ENCODE data around the gene CSMD2.

Gene CSMD2

DNA sequence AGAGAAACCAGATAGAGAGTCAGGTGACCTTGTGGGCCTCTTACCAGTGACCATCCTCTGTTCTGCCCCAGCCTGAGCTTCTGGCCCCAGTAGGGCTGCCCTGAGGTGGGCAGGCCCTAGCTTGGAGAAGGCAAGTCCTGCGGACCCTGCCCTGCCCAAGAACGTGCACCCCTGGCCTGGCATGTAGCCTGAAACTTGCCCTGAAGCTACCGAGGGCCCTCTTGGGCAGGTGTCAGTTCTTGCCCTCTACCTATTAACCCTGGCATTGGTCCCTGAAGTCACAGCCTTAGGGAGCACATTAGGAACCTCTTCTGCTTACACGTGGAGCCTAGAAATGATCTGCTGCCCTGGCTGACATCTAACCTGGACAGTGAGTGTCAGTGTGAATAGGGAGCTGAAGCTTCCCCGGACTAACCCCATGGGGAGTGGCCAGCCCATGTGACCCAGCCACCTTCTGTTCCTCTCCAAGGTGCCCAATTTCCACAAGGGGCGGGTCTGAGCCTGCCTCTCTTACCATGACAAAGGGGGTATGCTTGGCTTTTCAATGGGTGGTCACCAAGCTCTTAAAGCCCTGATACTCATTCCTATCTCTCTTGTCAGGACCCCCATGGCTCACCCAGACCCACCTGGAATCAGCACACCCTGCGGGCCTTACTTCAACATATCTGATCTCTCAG, 529.6 kb downstream of the CSMD2 start:
- no peak for DNase-seq (ENCODE audit: low read depth)

DNA sequence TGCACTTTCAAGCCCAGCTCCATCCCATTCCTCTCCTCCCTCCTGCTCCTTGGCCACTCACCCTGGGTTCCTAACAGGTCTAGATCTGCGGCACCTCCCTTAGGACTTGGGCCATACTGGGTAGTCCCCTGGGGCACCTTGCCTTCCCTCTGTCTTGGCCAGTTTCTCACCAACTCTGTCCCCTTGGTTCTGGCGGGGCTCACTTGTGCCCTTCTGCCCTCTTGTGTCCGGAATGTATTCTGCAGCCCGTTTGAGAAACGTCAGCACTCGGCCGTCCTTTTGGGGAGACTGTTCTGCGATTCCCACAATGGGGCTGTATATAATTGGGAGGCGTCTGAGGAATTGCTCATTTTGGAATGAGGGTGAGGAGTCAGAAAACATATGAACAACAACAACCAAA, 530.2 kb downstream of the CSMD2 start:
- DNase-seq (ENCODE audit: low read depth), result no peak

DNA sequence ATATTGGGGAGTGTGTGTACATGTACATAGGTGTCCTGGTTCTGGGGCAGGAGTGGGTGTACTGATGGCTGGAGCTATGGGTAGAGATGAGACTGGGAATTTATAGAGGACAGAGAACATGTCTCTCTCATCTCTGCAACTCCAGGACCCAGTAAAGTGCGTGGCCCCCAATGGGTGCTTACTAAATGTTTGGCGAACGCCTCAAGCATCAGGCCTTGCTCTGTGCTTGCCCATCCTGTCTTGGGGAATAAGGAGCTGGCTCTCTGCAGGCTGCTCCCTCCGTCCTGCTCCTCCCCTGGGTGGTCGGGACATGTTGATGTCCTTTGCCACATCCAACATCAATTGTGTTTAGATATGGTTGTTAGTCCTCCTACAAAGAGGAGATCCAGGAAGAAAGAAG, 530.9 kb downstream of the CSMD2 start:
- no peak for DNase-seq (ENCODE audit: low read depth)

DNA sequence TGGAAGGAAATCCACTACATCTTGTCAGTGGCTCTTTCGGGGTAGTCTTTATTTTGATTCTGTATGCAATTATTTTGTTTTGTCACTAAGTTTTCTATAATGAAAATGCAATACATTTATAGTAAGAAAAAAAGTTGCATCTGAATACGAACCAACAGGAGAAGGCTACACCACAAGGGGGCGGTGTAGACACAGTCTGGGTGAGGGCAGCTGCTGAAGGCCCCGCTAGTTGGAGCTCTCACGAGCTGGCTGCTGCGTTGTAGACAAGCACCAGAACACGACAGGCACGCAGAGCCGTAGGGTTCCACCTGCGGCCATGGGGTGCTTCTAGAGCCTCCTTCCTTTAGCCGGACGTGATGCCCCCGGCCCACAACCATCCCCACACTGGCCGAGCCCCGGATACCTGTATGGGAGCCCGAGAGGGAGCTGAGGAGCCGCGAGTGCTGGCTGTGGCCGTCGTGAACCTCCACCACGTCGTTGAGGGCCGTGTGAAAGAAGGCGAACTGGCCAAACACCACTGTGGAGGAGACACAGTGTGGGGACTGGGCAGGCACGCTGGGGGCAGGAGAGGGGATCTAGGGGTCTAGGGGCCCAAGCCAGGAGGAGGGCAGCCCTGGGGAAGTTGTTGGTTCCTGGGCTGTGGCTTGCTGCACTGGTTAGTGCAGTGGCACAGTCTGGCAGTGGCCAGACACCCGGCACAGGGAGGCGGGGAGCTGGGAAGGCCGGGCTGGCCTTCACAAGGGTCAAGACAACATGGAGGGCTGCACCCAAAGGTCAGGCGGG, 531.8 kb downstream of the CSMD2 start:
- DNase-seq (ENCODE audit: low read depth), result peak; percentile 68

DNA sequence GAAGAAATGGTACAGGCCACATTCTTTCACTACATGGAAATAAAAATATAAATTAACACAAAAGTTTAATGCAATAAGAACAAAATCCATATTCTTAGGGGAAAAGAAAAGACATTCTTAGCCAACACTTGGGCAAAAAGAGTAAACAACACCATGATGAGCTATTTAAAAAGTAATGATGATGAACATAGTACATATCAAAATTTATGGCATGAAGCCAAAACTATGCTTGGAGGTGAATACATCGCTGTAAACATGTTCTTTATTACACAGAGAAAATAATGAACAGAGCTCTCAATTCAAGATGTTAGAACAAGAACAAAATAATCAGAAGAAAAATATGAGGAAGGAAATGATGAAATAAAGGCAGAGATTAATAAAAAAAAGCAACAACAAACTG, 534.3 kb downstream of the CSMD2 start:
- no peak for DNase-seq (ENCODE audit: low read depth)

DNA sequence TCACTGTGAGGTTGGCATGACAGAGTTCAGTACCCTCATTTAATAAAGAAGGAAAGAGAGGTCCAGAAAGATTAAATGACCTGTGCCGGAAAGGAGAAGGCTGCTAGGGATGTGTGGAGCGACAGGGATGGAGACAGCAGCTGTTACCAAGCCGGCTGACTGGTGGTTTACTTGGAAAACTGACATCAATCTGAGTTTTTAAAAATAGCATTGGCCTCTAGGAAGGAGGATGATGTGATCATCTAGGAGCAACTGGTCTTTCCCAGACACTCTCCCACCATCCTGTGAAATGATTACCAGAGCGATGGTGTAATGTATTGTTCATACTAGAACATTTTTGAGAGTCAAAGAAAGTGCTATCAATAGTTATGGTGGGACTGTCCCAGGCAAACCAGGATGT, 538.2 kb downstream of the CSMD2 start:
- DNase-seq (ENCODE audit: low read depth), result no peak

DNA sequence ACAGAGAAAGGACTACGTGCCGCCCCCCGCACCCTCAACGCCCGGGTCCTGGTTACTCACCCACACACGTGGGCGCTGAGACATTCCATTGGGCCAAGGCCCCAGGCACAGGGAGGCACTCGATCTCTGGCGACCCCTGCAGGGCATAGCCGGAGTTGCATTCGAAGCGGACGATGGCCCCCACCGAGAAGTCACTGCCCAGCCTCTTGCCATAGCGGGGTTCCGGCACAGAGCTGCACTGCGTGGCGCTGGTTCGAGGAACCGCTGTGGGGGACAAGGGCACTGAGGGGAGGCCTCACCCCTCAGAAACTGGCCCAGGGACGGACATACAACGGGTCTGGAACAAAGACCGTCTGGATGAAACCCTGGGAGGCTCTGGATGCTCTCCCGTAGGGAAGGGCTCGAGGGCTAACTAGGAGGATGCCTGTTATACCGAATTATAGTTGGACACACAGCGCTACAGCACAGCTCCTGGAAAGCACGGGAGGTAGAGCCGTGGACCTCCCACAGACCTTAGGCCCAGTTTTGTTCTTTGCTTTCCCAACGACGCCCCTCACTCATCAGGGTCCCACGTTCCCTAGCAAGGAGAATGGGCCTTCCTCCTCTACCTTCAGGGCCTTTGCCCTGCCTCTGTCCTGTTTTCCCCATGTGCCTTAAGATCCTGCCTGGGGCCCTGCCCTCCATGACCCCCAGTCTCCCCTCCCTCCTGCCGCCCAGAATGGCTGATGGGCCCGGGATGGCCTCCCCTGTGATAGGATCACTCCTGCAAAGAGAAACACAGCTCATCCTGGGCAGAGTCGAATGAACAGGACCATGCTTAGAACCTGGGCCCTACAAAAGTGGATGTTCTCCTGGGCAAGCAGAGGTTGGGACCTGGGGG, 539.8 kb downstream of the CSMD2 start:
- no peak for DNase-seq (ENCODE audit: low read depth)

DNA sequence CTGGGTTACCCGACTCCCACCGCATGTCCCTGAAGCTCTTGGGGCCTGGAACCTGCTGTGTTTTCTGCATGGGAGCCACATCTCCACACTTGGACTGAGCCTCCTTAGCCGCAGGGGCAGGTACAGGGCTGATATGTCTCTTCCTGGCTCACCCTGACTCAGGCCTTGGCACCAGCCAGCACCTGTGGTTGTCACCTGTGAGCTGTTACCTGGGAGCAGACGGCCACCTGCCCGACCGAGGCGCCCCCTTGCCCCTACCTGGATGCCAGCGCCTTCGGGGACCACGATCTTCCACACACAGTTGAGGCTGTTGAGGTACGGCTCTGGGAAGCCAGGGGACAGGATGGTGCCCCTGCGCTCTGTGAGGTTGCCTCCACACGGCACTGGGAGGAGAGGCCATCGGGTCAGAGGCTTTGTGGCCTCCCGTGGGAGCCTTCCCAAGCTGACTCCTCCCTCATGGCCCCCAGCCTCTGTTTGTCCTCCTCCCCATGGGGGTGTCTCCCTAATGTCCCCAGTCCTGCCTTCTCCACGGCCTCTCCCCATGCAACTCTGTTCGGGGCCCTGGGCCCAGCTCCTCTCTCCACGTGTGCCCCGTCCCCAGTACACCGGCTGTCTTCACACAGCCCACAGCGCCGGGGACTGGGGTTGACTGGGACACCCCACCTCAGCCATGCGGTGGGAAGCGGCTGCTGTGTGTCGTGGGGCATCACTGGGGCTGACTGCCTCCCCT, 540.6 kb downstream of the CSMD2 start:
- DNase-seq (ENCODE audit: low read depth), result no peak

DNA sequence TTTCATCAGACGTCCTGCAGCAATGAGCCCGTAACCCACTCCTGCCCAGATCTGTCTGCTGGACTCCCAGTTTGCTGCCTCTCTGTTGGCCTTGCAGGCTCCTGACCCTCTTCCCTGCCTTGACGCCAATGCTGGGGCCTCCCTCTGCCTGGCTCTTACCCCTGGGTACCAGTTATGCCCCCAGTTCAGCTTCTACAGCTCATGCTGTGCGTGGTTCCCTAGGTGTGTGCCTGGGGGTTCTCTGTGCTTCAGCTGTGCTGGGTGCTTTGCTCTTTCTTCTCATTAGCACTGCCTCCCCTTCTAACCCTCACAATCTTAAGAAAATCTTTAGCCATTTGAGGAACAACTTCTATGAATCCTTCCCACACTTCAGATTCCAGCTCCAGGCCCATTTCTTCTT, 541.2 kb downstream of the CSMD2 start:
- no peak for DNase-seq (ENCODE audit: low read depth)

DNA sequence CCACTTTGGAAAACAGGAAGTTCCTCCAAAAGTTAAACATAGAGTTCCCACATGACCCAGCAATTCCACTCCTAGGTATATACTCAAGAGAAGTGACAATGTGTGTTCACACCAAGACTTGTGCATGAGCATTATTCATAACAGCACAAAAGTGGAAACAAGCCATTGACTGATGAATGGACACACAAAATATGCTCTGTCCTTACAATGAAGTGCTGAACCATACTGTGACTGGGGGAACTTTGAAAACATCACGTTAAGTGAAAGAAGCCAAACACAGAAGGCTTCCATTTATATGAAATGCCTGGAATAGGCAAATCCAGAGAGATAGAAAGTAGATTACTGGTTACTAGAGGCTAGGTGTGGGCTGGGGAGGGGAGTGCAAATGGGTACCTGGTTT, 542.3 kb downstream of the CSMD2 start:
- no peak for DNase-seq (ENCODE audit: low read depth)

DNA sequence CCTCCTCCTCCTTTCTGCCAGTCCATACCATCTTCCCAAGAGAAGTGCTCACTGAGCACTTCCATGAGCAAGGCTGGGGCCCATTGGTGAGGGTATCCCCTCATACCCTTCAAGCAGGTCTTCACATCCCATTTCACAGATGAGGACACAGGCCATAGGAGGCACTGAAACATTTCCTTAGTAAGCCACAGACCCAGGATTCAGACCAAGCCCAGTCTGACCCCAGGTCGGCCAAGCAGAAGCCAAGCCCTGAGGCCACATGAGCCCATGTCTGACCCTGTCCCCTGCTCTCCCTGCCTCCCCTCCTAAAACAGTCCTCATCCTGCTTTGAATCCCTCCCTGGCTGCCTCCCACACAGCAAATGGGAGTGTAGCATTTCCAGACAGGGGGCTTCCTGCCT, 546.4 kb downstream of the CSMD2 start:
- DNase-seq (ENCODE audit: low read depth), result no peak

DNA sequence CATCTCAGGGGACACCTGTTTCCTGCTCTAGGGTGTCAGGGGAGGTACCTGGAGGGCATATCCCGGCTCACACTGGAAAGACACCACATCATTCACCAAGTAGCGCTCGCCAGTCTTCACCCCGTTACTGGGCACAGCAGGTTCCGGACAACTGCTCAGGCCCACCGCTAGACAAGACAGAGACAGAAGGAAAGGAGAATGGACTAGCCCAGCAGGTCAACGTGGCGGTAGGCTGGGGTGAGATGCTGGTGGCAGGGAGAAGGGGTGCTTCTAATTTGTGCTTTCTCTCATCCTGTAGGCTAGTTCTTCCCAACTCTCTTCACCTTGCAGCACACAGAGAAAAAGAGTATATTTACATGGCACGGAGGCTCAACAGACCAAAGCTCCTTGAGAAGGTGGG, 547.6 kb downstream of the CSMD2 start:
- DNase-seq (ENCODE audit: low read depth), result no peak

DNA sequence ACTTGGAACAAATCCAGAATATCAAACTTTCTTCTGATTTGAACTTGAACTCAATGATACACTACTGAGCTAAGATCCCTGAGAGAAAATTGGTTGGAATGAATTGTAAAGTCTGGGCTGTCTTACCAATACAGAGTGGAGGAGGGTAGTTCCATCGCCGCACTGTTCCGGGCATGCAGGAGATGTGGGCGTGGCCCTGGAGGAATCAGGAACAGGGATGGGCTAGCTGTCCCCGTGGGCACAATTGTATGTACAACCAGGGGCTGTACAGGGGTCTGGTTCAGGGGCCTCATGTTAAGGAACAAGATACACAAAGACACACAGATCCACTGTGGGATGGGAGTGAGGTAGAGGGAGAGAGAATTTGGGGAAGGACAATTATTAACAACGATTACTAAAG, 548.2 kb downstream of the CSMD2 start:
- no peak for DNase-seq (ENCODE audit: low read depth)

DNA sequence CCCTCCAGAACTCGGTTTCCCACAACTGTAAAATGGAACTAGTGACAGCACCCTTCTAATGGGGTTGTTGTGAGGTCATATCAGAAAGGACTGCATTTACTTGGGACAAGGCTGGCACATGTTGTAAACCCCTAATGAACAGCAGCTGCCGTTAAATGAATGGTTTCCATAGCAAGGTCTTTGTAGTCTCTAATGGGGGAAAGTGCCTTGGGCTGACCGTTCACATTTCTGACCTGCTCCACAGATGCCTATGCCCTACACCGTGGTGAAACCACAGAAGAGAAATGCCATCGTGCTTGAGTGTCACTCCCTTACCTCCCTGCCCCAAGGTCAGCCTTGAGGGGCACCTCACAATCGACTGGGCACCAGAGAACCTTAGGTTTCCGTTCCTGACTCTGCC, 549.5 kb downstream of the CSMD2 start:
- no peak for DNase-seq (ENCODE audit: low read depth)

DNA sequence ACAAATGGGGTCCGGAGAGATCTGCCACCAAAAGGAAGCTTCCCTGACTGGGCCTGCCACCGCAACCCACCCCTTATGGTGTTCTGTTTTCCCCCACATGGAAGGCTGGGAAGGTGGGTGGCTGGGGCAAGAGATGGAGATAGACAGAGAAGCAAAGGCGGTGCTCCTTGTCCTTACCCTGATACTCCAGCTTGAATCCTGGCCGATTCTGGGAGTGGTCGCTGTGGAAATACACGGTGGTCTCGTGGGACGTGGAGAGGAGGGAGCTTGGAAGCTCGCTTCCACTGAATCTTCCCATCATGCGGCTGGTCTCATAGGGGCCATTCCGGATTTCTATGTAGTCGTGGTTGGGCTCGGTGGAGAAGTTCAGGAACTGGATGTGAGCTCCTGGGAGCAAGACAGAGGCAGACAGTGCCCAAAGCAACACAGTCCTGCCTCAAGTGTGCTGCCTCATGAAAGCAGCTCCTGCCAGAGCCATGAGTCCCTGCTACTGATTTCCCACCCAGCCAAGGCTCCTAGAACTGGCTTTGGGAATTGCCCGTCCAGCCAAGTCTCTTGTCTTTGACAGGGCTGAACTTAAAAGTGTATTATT, 554.1 kb downstream of the CSMD2 start:
- DNase-seq (ENCODE audit: low read depth), result no peak

DNA sequence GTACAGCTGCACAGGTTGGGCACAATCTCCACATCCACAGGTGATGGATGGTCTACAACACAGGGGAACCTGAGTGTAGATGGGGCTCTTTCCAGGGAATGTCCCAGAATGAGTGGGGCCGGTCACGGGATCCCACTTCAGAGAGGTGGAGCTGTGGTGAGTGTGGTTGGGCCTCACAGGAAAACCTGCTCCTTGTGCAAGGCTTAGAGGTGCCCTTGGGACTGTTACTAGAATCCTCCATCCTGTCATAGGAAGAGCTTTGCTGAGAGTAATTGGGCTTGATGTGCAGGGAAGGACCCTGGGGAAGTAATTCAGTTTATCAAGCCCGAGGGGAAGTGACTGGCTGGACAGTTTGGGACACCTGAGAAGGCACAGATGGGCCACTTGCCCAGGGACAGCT, 554.6 kb downstream of the CSMD2 start:
- DNase-seq (ENCODE audit: low read depth), result no peak

DNA sequence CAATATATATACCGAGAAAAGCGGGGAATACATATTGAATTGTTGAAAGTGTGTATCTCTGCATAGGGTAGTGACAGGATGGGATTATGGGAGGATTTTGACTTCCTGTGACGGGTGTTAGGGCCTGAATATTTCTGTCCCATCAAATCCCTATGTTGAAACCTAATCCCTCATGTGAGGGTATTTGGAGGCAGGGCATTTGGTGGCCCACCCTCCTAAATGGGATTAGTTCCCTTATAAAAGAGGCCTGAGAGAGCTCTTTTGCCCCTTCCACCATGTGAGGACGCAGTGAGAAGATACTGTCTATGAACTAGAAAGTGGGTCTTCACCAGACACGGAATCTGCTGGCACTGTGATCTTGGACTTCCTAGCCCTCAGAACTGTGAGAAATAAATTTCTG, 555.3 kb downstream of the CSMD2 start:
- no peak for DNase-seq (ENCODE audit: low read depth)

DNA sequence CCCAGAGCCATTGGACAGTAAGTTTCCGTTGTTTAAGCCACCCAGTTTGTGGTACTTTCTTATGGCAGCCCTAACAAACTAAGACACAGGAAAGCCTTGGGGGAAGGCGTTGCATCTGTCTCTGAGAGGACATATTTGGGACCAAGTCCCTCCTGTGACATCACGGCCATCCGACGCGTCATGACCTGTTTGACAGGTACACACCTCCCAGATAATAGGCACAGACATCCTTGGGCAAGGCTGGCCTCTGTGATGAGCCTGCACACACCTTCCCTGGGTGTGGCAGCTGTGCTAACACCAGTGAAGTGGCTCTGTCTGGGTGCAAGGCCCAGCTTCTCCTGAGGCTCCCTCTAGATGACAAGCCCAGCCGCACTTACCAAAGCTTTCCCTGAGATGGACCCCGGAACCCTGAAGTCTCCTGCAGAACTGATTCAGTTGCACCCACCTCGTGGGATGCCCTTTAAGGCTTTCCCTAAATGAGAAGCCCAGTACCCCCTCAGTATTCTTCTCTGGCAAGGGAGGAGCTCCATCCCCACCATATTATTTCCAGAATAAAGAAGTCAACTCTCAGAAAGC, 556.1 kb downstream of the CSMD2 start:
- no peak for DNase-seq (ENCODE audit: low read depth)

DNA sequence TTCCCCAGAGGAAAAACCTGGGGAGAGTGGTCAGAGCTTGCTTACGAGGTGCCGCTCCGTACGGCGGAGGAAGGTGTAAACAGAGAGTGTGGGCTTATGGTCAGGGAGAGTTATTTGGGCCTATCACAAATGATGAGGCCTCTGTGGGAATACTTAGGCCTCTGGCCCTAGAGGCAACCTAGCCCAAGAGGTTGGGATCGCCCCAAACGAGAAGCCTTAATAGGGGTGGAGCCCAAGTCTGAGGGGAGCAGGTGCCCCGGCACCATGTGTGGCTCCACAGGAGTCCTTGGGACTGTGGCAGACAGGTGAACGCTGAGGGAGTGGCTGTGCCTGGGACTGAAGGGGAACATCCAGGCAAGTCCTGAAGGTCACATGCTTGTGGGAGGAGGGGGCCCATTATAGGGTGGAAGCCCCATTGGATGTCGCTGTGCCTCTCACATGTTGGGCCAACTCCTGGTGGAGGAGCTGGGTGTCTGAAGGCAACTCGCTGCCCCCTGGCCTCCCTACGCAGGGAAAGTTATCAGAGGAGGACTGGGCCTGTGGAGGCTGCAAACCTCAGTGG, 557.5 kb downstream of the CSMD2 start:
- no peak for DNase-seq (ENCODE audit: low read depth)

DNA sequence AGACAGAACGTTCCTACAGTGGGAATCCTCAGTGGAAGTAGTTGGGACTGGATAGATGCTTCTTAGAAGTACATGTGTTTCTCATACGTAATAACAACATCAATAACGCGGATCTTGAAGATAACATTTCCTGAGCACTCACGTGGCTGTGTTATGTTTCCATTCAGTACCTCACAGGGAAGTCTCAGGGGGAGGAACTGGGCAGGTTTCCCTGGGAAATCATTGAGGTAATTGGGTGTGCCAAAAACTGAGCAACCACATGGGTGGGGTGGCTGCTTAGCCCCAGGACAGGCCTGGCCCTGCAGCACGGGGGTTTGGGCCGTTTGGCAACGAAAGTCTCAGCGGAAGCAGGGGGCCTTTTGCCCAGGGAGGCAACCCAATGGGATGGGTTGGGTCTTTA, 558.8 kb downstream of the CSMD2 start:
- no peak for DNase-seq (ENCODE audit: low read depth)

DNA sequence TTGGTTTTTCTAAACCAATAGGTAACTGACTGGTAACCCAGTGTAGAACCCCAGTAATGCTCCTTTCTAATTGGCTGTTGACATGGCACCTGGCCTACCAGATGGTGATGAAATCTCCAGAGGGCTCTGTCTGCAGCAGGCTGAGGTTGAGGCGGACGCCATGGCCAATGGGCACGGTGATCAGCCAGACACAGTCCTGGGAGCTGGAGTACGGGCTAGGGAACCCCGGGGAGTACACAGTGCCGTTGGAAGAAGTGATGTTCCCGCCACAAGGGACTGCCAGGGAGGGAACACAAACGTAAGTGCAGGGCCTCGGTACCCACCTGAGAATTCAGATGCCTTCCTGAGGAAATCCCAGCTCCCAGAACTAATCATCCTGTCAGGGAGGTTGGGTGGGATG, 562.8 kb downstream of the CSMD2 start:
- no peak for DNase-seq (ENCODE audit: low read depth)
